Right lobe of liver (tissue), 6 donors: ENCODE measurements around the gene EXOC4. TPM values are rescaled to one million over a fixed set of nuclear protein-coding genes. Genes with fewer than 3 reads are reported as not detected.

Source experiments
- ATAC-seq, 4 donors: fragments of 200-7000 bp; cut with Tn5 transposase; one replicate each; pipeline ENCODE4 v1.9.1; 2020; ENCODE audit warnings: mild to moderate bottlenecking in 4 of 4, moderate library complexity in 4 of 4
- DNase-seq, 3 donors: peaks; one replicate each; pipeline ENCODE4 v3.0.0-alpha.2; 2020
- H3K27ac ChIP-seq, 3 donors: fragments of 200-600 bp; one replicate each; pipeline ENCODE4 v1.8.0; 2022
- H3K27me3 ChIP-seq, 2 donors: fragments of 200-600 bp; one replicate each; pipeline ENCODE4 v1.8.0; 2022
- H3K36me3 ChIP-seq, 4 donors: fragments of 200-600 bp; sonication (generic) in 1 of 4; one replicate each; pipeline versions ENCODE4 v1.5.1 to v1.8.0; 2017 to 2022; ENCODE audit warnings: control low read depth in 1 of 4
- H3K4me1 ChIP-seq, 4 donors: fragments of 200-600 bp; sonication (generic) in 1 of 4; one replicate each; pipeline versions ENCODE4 v1.5.1 to v1.8.0; 2017 to 2022; ENCODE audit warnings: control low read depth in 1 of 4
- H3K4me3 ChIP-seq, 3 donors: fragments of 200-600 bp; one replicate each; pipeline ENCODE4 v1.8.0; 2022
- H3K9me3 ChIP-seq, 4 donors: fragments of 200-600 bp; sonication (generic) in 1 of 4; one replicate each; pipeline versions ENCODE4 v1.5.1 to v1.8.0; 2017 to 2022; ENCODE audit warnings: control low read depth in 1 of 4
- CTCF ChIP-seq, 4 donors: fragments of 200-600 bp in 3 of 4; fragments of 450-650 bp in 1 of 4; IDR thresholded peaks; one replicate each; pipeline versions ENCODE4 v1.5.1 to v1.8.0; 2016 to 2022; ENCODE audit warnings: antibody characterized with exemption in 4 of 4, mild to moderate bottlenecking in 2 of 4
- POLR2A ChIP-seq: fragments of 450-650 bp; IDR thresholded peaks from one replicate; pipeline ENCODE4 v1.6.1; 2017; ENCODE audit warnings: antibody characterized with exemption, mild to moderate bottlenecking
- WGBS: methylation state at CpG from one replicate; pipeline ENCODE4 v1.1.6; 2018; ENCODE audit warnings: low coverage, low lambda C conversion rate; ENCODE audit not compliant: insufficient coverage; ENCODE audit errors: missing lambda C conversion rate; 5-methylcytosine and 5-hydroxymethylcytosine counted together
- intact Hi-C, 2 donors: fragments of 100-400 bp; cut with DNase I; formaldehyde crosslinking; loops; one replicate each; pipeline versions ENCODE4 v1.11.2 to v1.14.1; 2022
- total RNA-seq, 6 experiments: library from RNA; depleted of rRNA in 2 of 6; stranded (reverse); fragments of >200 nt in 2 of 6; fragmentation: NEBNext Ultra II Directional in 3 of 6; extraction: Animal tissue kit (Norgen Biotek cat#: 25700) in 3 of 6; gene quantifications; one replicate each; pipeline versions ENCODE4 v1.1.0 to v1.2.4, GENCODE V29; 2016 to 2023
- donor health status: DM: no; HTN: yes; CAD: no.
- donor health status: DM: no; HTN: no; CAD: no.
- donor health status: DM: no; HTN: no; CAD: no.
- donor health status: DM: no; HTN: yes; CAD: no.
- donor health status: DM: no; HTN: yes; CAD: no.

Gene EXOC4
- total RNA-seq, 6 experiments from 2014 or later = 23.7 to 33.5 (median 30.0) TPM

- H3K36me3 ChIP-seq = no peaks in the 10 kb centered on the region
- H3K4me1 ChIP-seq = no peaks in the 10 kb centered on the region
- ATAC-seq = no peak
- DNase-seq = no peak
- no peaks in the 10 kb centered on the region for H3K27me3 ChIP-seq
- intact Hi-C loops = no loop called here
- H3K4me3 ChIP-seq = no peak overlapping the region
- H3K27ac ChIP-seq = no peak overlapping the region
- no peak for TF ChIP-seq CTCF (IDR thresholded peaks at IDR 0.05)
- no peak for TF ChIP-seq POLR2A
- H3K9me3 ChIP-seq = peaks cover 0 to 3% (median 0%) of the 10 kb centered on the region in 4 donors
- whole genome bisulfite sequencing = 94% methylated on average over 2 of the region's 3 CpGs
Observed at GRCh38 chr7:134031835-134032617, 779.1 kb downstream of the EXOC4 start.

- Histone ChIP-seq H3K4me1 (no peaks in the 10 kb centered on the region), H3K4me3 (no peak overlapping the region), H3K36me3 (no peaks in the 10 kb centered on the region), H3K9me3 (peaks cover 0 to 1% (median 0%) of the 10 kb centered on the region in 4 donors), H3K27me3 (no peaks in the 10 kb centered on the region), H3K27ac (no peak overlapping the region)
- 94% methylated on average over 3 of the region's 3 CpGs for WGBS
- DNase-seq (no peak), ATAC-seq (no peak)
- TF ChIP-seq CTCF (IDR thresholded peaks at IDR 0.05) = no peak
- TF ChIP-seq POLR2A = no peak
- intact Hi-C loops = no loop called here
Observed at GRCh38 chr7:134034652-134035051, 781.8 kb downstream of the EXOC4 start.

GRCh38 chr7:134037991-134038390, 785.1 kb downstream of the EXOC4 start:
- DNase-seq = no peak
- Histone ChIP-seq H3K4me3 (no peak overlapping the region), H3K27ac (no peak overlapping the region), H3K4me1 (no peaks in the 10 kb centered on the region), H3K27me3 (no peaks in the 10 kb centered on the region), H3K36me3 (no peaks in the 10 kb centered on the region), H3K9me3 (no peaks in the 10 kb centered on the region)
- ATAC-seq = no peak
- intact Hi-C loops = no loop called here
- 92% methylated on average over 4 of the region's 4 CpGs for WGBS
- TF ChIP-seq CTCF (IDR thresholded peaks at IDR 0.05) (no peak), POLR2A (no peak)

GRCh38 chr7:134040988-134041387, 788.1 kb downstream of the EXOC4 start:
- no peak for DNase-seq
- 96% methylated on average over 2 of the region's 2 CpGs for WGBS
- Histone ChIP-seq H3K4me1 (no peaks in the 10 kb centered on the region), H3K27ac (no peak overlapping the region), H3K27me3 (no peaks in the 10 kb centered on the region), H3K9me3 (no peaks in the 10 kb centered on the region), H3K36me3 (no peaks in the 10 kb centered on the region), H3K4me3 (no peak overlapping the region)
- intact Hi-C loops = no loop called here
- no peak for ATAC-seq
- TF ChIP-seq CTCF (IDR thresholded peaks at IDR 0.05) (no peak), POLR2A (no peak)

- Histone ChIP-seq H3K4me3 (no peak overlapping the region), H3K27me3 (no peaks in the 10 kb centered on the region), H3K4me1 (no peaks in the 10 kb centered on the region), H3K27ac (no peak overlapping the region), H3K36me3 (no peaks in the 10 kb centered on the region), H3K9me3 (no peaks in the 10 kb centered on the region)
- intact Hi-C loops = no loop called here
- no peak for TF ChIP-seq CTCF (IDR thresholded peaks at IDR 0.05)
- no peak for TF ChIP-seq POLR2A
- DNase-seq = no peak
- no peak for ATAC-seq
Observed at GRCh38 chr7:134041477-134041876, 788.6 kb downstream of the EXOC4 start.
